Kidney (tissue), 14 donors: ENCODE measurements around the gene ABHD14A. TPM values are rescaled to one million over a fixed set of nuclear protein-coding genes. Genes with fewer than 3 reads are reported as not detected.

Experiments used
- DNase-seq, 5 donors: peaks; one replicate each; pipeline ENCODE4 v3.0.0-alpha.2; 2013 to 2020
- FAIRE-seq: peaks from 2 replicates; lab custom pipeline; 2012; peaks lifted over from hg19 to GRCh38; lab: Jason Lieb, UNC
- H3K27ac ChIP-seq, 2 donors: one replicate each; pipeline ENCODE4 v1.7.0; 2013; ENCODE audit warnings: low read depth in 2 of 2, low read length in 2 of 2, inconsistent platforms in 1 of 2
- H3K27me3 ChIP-seq: one replicate; pipeline ENCODE4 v1.7.1; 2013; ENCODE audit warnings: low read length, inconsistent platforms; ENCODE audit not compliant: control insufficient read depth, insufficient read depth
- H3K36me3 ChIP-seq, 3 donors: one replicate each; pipeline versions ENCODE4 v1.7.0 to v1.7.1; 2013; ENCODE audit warnings: low read length in 3 of 3, control low read depth in 1 of 3, inconsistent platforms in 1 of 3; ENCODE audit not compliant: insufficient read depth in 3 of 3, control insufficient read depth in 2 of 3
- H3K4me1 ChIP-seq, 3 donors: one replicate each; pipeline versions ENCODE4 v1.7.0 to v1.7.1; 2013; ENCODE audit warnings: low read length in 3 of 3, inconsistent platforms in 1 of 3, low read depth in 1 of 3; ENCODE audit not compliant: control insufficient read depth in 2 of 3, insufficient read depth in 2 of 3
- H3K4me3 ChIP-seq, 3 donors: one replicate each; pipeline versions ENCODE4 v1.7.0 to v1.8.1; 2013; ENCODE audit warnings: low read length in 3 of 3, control low read depth in 1 of 3, inconsistent platforms in 1 of 3
- H3K9ac ChIP-seq, 3 donors: one replicate each; pipeline versions ENCODE4 v1.7.0 to v1.7.1; 2013; ENCODE audit warnings: low read length in 3 of 3, control low read depth in 1 of 3, inconsistent platforms in 1 of 3
- H3K9me3 ChIP-seq, 3 donors: one replicate each; pipeline versions ENCODE4 v1.7.0 to v1.7.1; 2013; ENCODE audit warnings: low read length in 3 of 3, control low read depth in 1 of 3, inconsistent platforms in 1 of 3; ENCODE audit not compliant: control insufficient read depth in 2 of 3, insufficient read depth in 1 of 3
- CTCF ChIP-seq: IDR thresholded peaks from 3 replicates; pipeline ENCODE4 v1.5.1; 2012; ENCODE audit warnings: mild to moderate bottlenecking, moderate library complexity, borderline replicate concordance; ENCODE audit not compliant: insufficient read depth; ENCODE audit errors: extremely low read depth
- intact Hi-C: fragments of 100-400 bp; cut with DNase I; formaldehyde crosslinking; loops from one replicate; pipeline ENCODE4 v1.11.1; 2022
- polyA plus RNA-seq: library from polyadenylated mRNA; stranded (reverse); fragments of 350-450 nt; fragmentation: Illumina TruSeq; extraction: RNeasy Lipid Tissue Mini Kit (QIAGEN cat#74804); gene quantifications from one replicate; pipeline ENCODE4 v1.2.3, GENCODE V29; 2014; ENCODE audit warnings: low read depth, low replicate concordance; ENCODE audit not compliant: insufficient read depth
- total RNA-seq: library from RNA; stranded (reverse); fragmentation: NEBNext Ultra II Directional; extraction: Animal tissue kit (Norgen Biotek cat#: 25700); gene quantifications from one replicate; pipeline ENCODE4 v1.2.1, GENCODE V29; 2021
- donor health status: control.
- donor health status: control.
- donor health status: control.
- donor health status: control.
- donor health status: control.
- donor health status: DM: yes; HTN: yes; CAD: no.
- donor health status: Normal renal cell carcinoma (clear cell type).

ABHD14A gene
- total and polyA plus RNA-seq, 2 donors from 2014 or later: 20.7 to 50.5 TPM

DNA sequence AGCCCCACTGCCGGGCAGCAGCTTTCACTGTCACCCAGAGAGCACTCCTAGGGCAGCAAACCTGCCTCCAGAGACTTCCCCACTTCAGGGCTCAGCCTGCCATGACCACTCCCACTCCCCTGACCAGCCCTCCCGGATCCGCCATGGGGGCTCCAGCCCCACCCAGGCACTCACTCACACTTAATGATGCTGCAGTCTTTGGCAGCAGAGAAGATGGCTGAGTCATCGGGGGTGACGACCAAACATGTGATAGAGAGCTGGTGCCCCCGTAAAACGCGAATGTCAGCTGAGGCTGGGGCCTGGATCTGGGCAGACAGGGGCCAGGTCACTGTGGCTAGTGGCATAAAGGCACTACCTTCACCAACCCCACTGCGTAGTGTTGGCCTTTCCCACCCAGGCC, 37.9 kb upstream of the ABHD14A start:
- H3K27me3 ChIP-seq: no peaks in the 10 kb centered on the region
- DNase-seq (peak in 1 of 5 donors; percentile 58), FAIRE-seq (no peak)
- no peaks in the 10 kb centered on the region for H3K9me3 ChIP-seq
- TF ChIP-seq CTCF: no peak
- peaks cover 0 to 31% (median 20%) of the 10 kb centered on the region in 3 donors for H3K36me3 ChIP-seq
- intact Hi-C loops: no loop called here
- peaks cover 0 to 7% (median 5%) of the 10 kb centered on the region in 3 donors for H3K4me1 ChIP-seq
- H3K9ac ChIP-seq: no peak overlapping the region
- H3K27ac ChIP-seq: no peak overlapping the region
- H3K4me3 ChIP-seq: no peak overlapping the region

GRCh38 chr3:51937611-51938450, 37.0 kb upstream of the ABHD14A start:
- Histone ChIP-seq H3K9ac (no peak overlapping the region), H3K4me1 (peaks cover 0 to 12% (median 10%) of the 10 kb centered on the region in 3 donors), H3K9me3 (no peaks in the 10 kb centered on the region), H3K36me3 (peaks cover 0 to 31% (median 18%) of the 10 kb centered on the region in 3 donors), H3K27me3 (no peaks in the 10 kb centered on the region), H3K4me3 (no peak overlapping the region), H3K27ac (no peak overlapping the region)
- intact Hi-C loops: no loop called here
- TF ChIP-seq CTCF: no peak
- FAIRE-seq (no peak), DNase-seq (peak in 1 of 5 donors; percentile 48)

- no peak overlapping the region for H3K4me3 ChIP-seq
- H3K4me1 ChIP-seq: peaks cover 0 to 17% (median 15%) of the 10 kb centered on the region in 3 donors
- H3K36me3 ChIP-seq: peaks cover 0 to 25% (median 18%) of the 10 kb centered on the region in 3 donors
- no peak overlapping the region for H3K9ac ChIP-seq
- no peaks in the 10 kb centered on the region for H3K27me3 ChIP-seq
- no peak for TF ChIP-seq CTCF
- no peaks in the 10 kb centered on the region for H3K9me3 ChIP-seq
- H3K27ac ChIP-seq: no peak overlapping the region
- DNase-seq: peak in 1 of 5 donors; percentile 22
- intact Hi-C loops: no loop called here
- no peak for FAIRE-seq
Measured at GRCh38 chr3:51938780-51939425, 36.0 kb upstream of the ABHD14A start.
